Measurements from ENCODE around the gene ORAI1.
"Not testable (repeated sequence)": the region's sequence is repeated elsewhere in the genome, so short reads cannot be mapped to it uniquely, and the experiment has no call there.

The ORAI1 gene

GRCh38 chr12:121649322-121649721 is 23.0 kb downstream of the ORAI1 start:
- no peak for DNase-seq (ENCODE audit: low read depth in 2 of 2)

- no peak for DNase-seq (ENCODE audit: low read depth in 2 of 2)
These were observed 23.6 kb downstream of the ORAI1 start for GRCh38 chr12:121649819-121650353.

- DNase-seq (ENCODE audit: low read depth in 2 of 2): no peak
These were observed 25.0 kb downstream of the ORAI1 start for GRCh38 chr12:121651320-121651719.

GRCh38 chr12:121652767-121653497 is 26.6 kb downstream of the ORAI1 start:
- no peak for DNase-seq (ENCODE audit: low read depth in 2 of 2)

- DNase-seq (ENCODE audit: low read depth in 2 of 2): no peak
These were observed 27.7 kb downstream of the ORAI1 start for GRCh38 chr12:121653999-121654398.

- no peak for DNase-seq (ENCODE audit: low read depth in 2 of 2)
These were observed 29.8 kb downstream of the ORAI1 start for GRCh38 chr12:121656122-121656521.

GRCh38 chr12:121657305-121658008 is 31.1 kb downstream of the ORAI1 start:
- no peak for DNase-seq (ENCODE audit: low read depth in 2 of 2)

GRCh38 chr12:121661353-121662105 is 35.2 kb downstream of the ORAI1 start:
- not testable (repeated sequence) for DNase-seq (ENCODE audit: low read depth in 2 of 2)

GRCh38 chr12:121663610-121663929 is 37.2 kb downstream of the ORAI1 start:
- no peak for DNase-seq (ENCODE audit: low read depth in 2 of 2)

- DNase-seq (ENCODE audit: low read depth in 2 of 2): not testable (repeated sequence)
These were observed 40.5 kb downstream of the ORAI1 start for GRCh38 chr12:121666829-121667228.

- peak in 1 of 2 experiments; percentile 51 for DNase-seq (ENCODE audit: low read depth in 2 of 2)
These were observed 42.6 kb downstream of the ORAI1 start for GRCh38 chr12:121668750-121669520.

- DNase-seq (ENCODE audit: low read depth in 2 of 2): no peak
These were observed 43.2 kb downstream of the ORAI1 start, which contains the start of gene MORN3 for GRCh38 chr12:121669521-121669900. MORN3 (minus strand) TSS chr12:121669654; CDS start chr12:121669483, 171 bp downstream.

GRCh38 chr12:121673013-121673511 is 46.7 kb downstream of the ORAI1 start:
- DNase-seq (ENCODE audit: low read depth in 2 of 2): no peak

- DNase-seq (ENCODE audit: low read depth in 2 of 2): no peak
These were observed 49.9 kb downstream of the ORAI1 start for GRCh38 chr12:121676190-121676589.

- DNase-seq (ENCODE audit: low read depth in 2 of 2): no peak
These were observed 52.0 kb downstream of the ORAI1 start for GRCh38 chr12:121678305-121678704.

- no peak for DNase-seq (ENCODE audit: low read depth in 2 of 2)
These were observed 52.5 kb downstream of the ORAI1 start for GRCh38 chr12:121678716-121679300.

- DNase-seq (ENCODE audit: low read depth in 2 of 2): not testable (repeated sequence)
These were observed 53.4 kb downstream of the ORAI1 start for GRCh38 chr12:121679661-121680197.

GRCh38 chr12:121688966-121689365 is 62.6 kb downstream of the ORAI1 start:
- no peak for DNase-seq (ENCODE audit: low read depth in 2 of 2)

- no peak for DNase-seq (ENCODE audit: low read depth in 2 of 2)
These were observed 63.1 kb downstream of the ORAI1 start for GRCh38 chr12:121689430-121689829.
